Rectal smooth muscle tissue (tissue), 1 donor: Measurements from ENCODE around the gene PARP1.
A peak's percentile ranks its signal among the peaks of the same experiment; 100 is the strongest.
"Not testable (repeated sequence)": the region's sequence is repeated elsewhere in the genome, so short reads cannot be mapped to it uniquely, and the experiment has no call there.

Source experiments
- H3K27ac ChIP-seq: one replicate; pipeline ENCODE4 v1.7.0; 2013; ENCODE audit warnings: low read depth, low read length, inconsistent platforms
- H3K27me3 ChIP-seq: one replicate; pipeline ENCODE4 v1.7.0; 2013; ENCODE audit warnings: low read length; ENCODE audit not compliant: control insufficient read depth, insufficient read depth
- H3K36me3 ChIP-seq: one replicate; pipeline ENCODE4 v1.7.0; 2013; ENCODE audit warnings: low read length; ENCODE audit not compliant: control insufficient read depth, insufficient read depth
- H3K4me1 ChIP-seq: one replicate; pipeline ENCODE4 v1.7.0; 2013; ENCODE audit warnings: low read length; ENCODE audit not compliant: control insufficient read depth, insufficient read depth
- H3K4me3 ChIP-seq: one replicate; pipeline ENCODE4 v1.7.0; 2013; ENCODE audit warnings: low read length
- H3K9ac ChIP-seq: one replicate; pipeline ENCODE4 v1.7.0; 2013; ENCODE audit warnings: low read length

The PARP1 gene

GRCh38 chr1:226426395-226426794 lies 18.5 kb upstream of the PARP1 start:
- H3K36me3 ChIP-seq, H3K27ac ChIP-seq, H3K4me1 ChIP-seq, H3K4me3 ChIP-seq, H3K27me3 ChIP-seq, H3K9ac ChIP-seq: not testable (repeated sequence)

GRCh38 chr1:226425431-226426031 lies 17.6 kb upstream of the PARP1 start:
- H3K4me1 ChIP-seq, result no peaks in the 10 kb centered on the region
- H3K9ac ChIP-seq, result no peak overlapping the region
- no peaks in the 10 kb centered on the region for H3K36me3 ChIP-seq
- no peak overlapping the region for H3K27ac ChIP-seq
- H3K4me3 ChIP-seq, result peak overlapping the region; percentile 24
- no peaks in the 10 kb centered on the region for H3K27me3 ChIP-seq

GRCh38 chr1:226425004-226425378 lies 17.1 kb upstream of the PARP1 start:
- Histone ChIP-seq H3K4me1 (no peaks in the 10 kb centered on the region), H3K4me3 (no peak overlapping the region), H3K27me3 (no peaks in the 10 kb centered on the region), H3K27ac (no peak overlapping the region), H3K36me3 (no peaks in the 10 kb centered on the region), H3K9ac (no peak overlapping the region)

- H3K36me3 ChIP-seq, result no peaks in the 10 kb centered on the region
- H3K9ac ChIP-seq, result no peak overlapping the region
- no peak overlapping the region for H3K27ac ChIP-seq
- no peak overlapping the region for H3K4me3 ChIP-seq
- no peaks in the 10 kb centered on the region for H3K27me3 ChIP-seq
- H3K4me1 ChIP-seq, result no peaks in the 10 kb centered on the region
Measured at GRCh38 chr1:226424221-226425003, 16.5 kb upstream of the PARP1 start.

GRCh38 chr1:226422478-226422877 lies 14.6 kb upstream of the PARP1 start:
- Histone ChIP-seq H3K27ac (no peak overlapping the region), H3K9ac (no peak overlapping the region), H3K4me1 (no peaks in the 10 kb centered on the region), H3K36me3 (no peaks in the 10 kb centered on the region), H3K27me3 (no peaks in the 10 kb centered on the region), H3K4me3 (no peak overlapping the region)

- Histone ChIP-seq H3K4me3 (no peak overlapping the region), H3K4me1 (no peaks in the 10 kb centered on the region), H3K36me3 (no peaks in the 10 kb centered on the region), H3K9ac (no peak overlapping the region), H3K27me3 (no peaks in the 10 kb centered on the region), H3K27ac (no peak overlapping the region)
Measured at GRCh38 chr1:226420897-226421296, 13.0 kb upstream of the PARP1 start.

GRCh38 chr1:226420328-226420727 lies 12.4 kb upstream of the PARP1 start:
- Histone ChIP-seq H3K27ac (no peak overlapping the region), H3K9ac (no peak overlapping the region), H3K4me1 (no peaks in the 10 kb centered on the region), H3K4me3 (no peak overlapping the region), H3K36me3 (no peaks in the 10 kb centered on the region), H3K27me3 (no peaks in the 10 kb centered on the region)

- Histone ChIP-seq H3K36me3 (no peaks in the 10 kb centered on the region), H3K9ac (no peak overlapping the region)
Measured at GRCh38 chr1:226419284-226420029, 11.6 kb upstream of the PARP1 start.

GRCh38 chr1:226417830-226418546 lies 10.1 kb upstream of the PARP1 start:
- Histone ChIP-seq H3K36me3 (no peaks in the 10 kb centered on the region), H3K4me3 (no peak overlapping the region), H3K4me1 (no peaks in the 10 kb centered on the region), H3K27me3 (no peaks in the 10 kb centered on the region), H3K27ac (no peak overlapping the region), H3K9ac (no peak overlapping the region)

More at GRCh38 chr1:226419284-226420029, 11.6 kb upstream of the PARP1 start:
- no peak overlapping the region for H3K27ac ChIP-seq
- H3K4me3 ChIP-seq, result no peak overlapping the region
- no peaks in the 10 kb centered on the region for H3K27me3 ChIP-seq
- no peaks in the 10 kb centered on the region for H3K4me1 ChIP-seq

GRCh38 chr1:226417350-226417749 lies 9.5 kb upstream of the PARP1 start:
- Histone ChIP-seq H3K4me3 (no peak overlapping the region), H3K27ac (no peak overlapping the region), H3K27me3 (no peaks in the 10 kb centered on the region), H3K36me3 (no peaks in the 10 kb centered on the region), H3K4me1 (no peaks in the 10 kb centered on the region), H3K9ac (no peak overlapping the region)

- H3K4me1 ChIP-seq, result no peaks in the 10 kb centered on the region
- no peak overlapping the region for H3K27ac ChIP-seq
- no peak overlapping the region for H3K4me3 ChIP-seq
- no peaks in the 10 kb centered on the region for H3K36me3 ChIP-seq
- H3K27me3 ChIP-seq, result no peaks in the 10 kb centered on the region
- no peak overlapping the region for H3K9ac ChIP-seq
Measured at GRCh38 chr1:226414098-226414698, 6.3 kb upstream of the PARP1 start.

GRCh38 chr1:226411619-226412018 lies 3.7 kb upstream of the PARP1 start:
- no peak overlapping the region for H3K27ac ChIP-seq
- no peaks in the 10 kb centered on the region for H3K27me3 ChIP-seq
- H3K36me3 ChIP-seq, result no peaks in the 10 kb centered on the region
- no peak overlapping the region for H3K4me3 ChIP-seq
- H3K4me1 ChIP-seq, result peaks cover 5% of the 10 kb centered on the region
- H3K9ac ChIP-seq, result no peak overlapping the region
